MM.1S (cell line): Measurements from ENCODE around the gene ZFP69B.

ENCODE experiments used
- CTCF ChIP-seq: fragments of 300-600 bp; sonication (generic); IDR thresholded peaks from 2 replicates; pipeline ENCODE4 v1.5.1; 2016; ENCODE audit warnings: antibody characterized with exemption, low read length, mixed read lengths
- EZH2 ChIP-seq: fragments of 300-600 bp; sonication (generic); optimal IDR thresholded peaks from 2 replicates; pipeline ENCODE3; 2017; ENCODE audit warnings: low read depth, mild to moderate bottlenecking, antibody characterized with exemption, low read length, mixed read lengths

DNA sequence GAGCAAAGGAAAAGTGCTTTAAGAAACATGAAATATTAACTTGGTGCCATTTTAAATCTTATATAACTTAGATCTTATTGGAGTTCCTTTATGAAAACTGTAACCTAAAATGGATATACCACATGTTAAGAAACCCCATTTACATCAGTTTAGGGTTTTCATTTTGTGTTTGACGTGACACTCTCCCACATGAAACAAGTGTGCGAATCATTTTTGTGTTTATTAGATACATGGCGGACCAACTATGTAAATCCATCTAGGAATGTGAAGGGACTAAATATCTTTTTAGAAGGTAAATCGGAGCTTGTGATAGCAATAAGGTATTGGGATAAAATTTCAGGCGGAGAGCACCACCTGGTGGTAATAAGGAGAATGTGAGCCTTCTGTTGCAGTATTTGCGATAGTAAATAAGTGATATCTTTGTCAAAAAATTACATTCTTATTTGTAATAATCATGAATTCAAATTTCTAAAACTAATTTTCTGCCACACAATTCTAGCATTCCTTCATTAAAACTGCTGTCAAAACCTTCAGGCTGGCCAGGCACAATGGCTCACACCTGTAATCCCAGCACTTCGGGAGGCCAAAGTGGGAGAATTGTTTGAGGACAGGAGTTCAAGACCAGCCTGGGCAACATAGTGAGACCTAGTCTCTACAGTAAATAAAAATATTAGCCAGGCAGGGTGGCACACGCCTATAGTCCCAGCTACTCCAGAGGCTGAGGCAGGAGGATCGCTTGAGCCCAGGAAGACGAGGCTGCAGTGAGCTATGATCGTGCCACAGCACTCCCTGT, 45.4 kb upstream of the ZFP69B start:
- TF ChIP-seq CTCF (peak; percentile 74), EZH2 (no peak)
